Measurements from ENCODE around the gene NMT1. TPM values are rescaled to one million over a fixed set of nuclear protein-coding genes. Genes with fewer than 3 reads are reported as not detected.

Gene NMT1
- polyA plus RNA-seq (2013), result 37.8 TPM

- H3K9me3 ChIP-seq (ENCODE audit: control extremely low read depth in 1 of 5, control insufficient read depth in 4 of 5, insufficient read depth in 2 of 5, low read depth in 1 of 5, low read length in 4 of 5), result no peaks in the 10 kb centered on the region
- peak within 1 kb of the TSS; percentile 84 to 99 (median 96) for H3K4me3 ChIP-seq (ENCODE audit: control insufficient read depth in 1 of 7, extremely low read depth in 1 of 7, insufficient read depth in 4 of 7, low read depth in 2 of 7, low read length in 6 of 7)
- POLR2A ChIA-PET, result interaction anchor here (1.0 to 1.8 kb wide), 2 partner anchors 10 to 87 kb away, joined by 4 to 9 read pairs; partner anchors contain the start of gene HEXIM1
- peak within 1 kb of the TSS; percentile 95 to 97 for H3K27ac ChIP-seq (ENCODE audit: insufficient read depth in 1 of 2, low read depth in 1 of 2, low read length in 2 of 2, poor library complexity in 1 of 2, severe bottlenecking in 2 of 2)
- WGBS (ENCODE audit: insufficient coverage), result under 1% methylated on average over 43 of the region's 50 CpGs
- DNase-seq, result peak; percentile 100
- H3K27me3 ChIP-seq (replicated peaks in 2 of 5; ENCODE audit: control insufficient read depth in 4 of 5, insufficient read depth in 5 of 5, low read length in 4 of 5), result no peaks in the 10 kb centered on the region
- H3K36me3 ChIP-seq (ENCODE audit: control insufficient read depth in 4 of 4, insufficient read depth in 4 of 4, low read length in 3 of 4), result peaks cover 0 to 6% (median 5%) of the 10 kb centered on the region in 4 experiments
- H3K4me1 ChIP-seq (ENCODE audit: control extremely low read depth in 1 of 4, control insufficient read depth in 4 of 4, insufficient read depth in 4 of 4, low read length in 3 of 4), result peaks cover 15 to 43% (median 31%) of the 10 kb centered on the region in 4 experiments
- CTCF ChIA-PET, result interaction anchor here (1.2 to 1.4 kb wide), 2 partner anchors 16 to 75 kb away, joined by 3 to 5 read pairs; partner anchors contain the start of gene ACBD4
Measured at GRCh38 chr17:45060797-45061605, at the start of gene NMT1. Gene NMT1, plus strand, starts transcription at chr17:45061317. Its CDS starts 13 bp downstream, at chr17:45061330.

- POLR2A ChIA-PET, result no interaction called here
- H3K4me1 ChIP-seq (ENCODE audit: control extremely low read depth in 1 of 4, control insufficient read depth in 4 of 4, insufficient read depth in 4 of 4, low read length in 3 of 4), result no peaks in the 10 kb centered on the region
- CTCF ChIA-PET, result no interaction called here
- no peaks in the 10 kb centered on the region for H3K9me3 ChIP-seq (ENCODE audit: control extremely low read depth in 1 of 5, control insufficient read depth in 4 of 5, insufficient read depth in 2 of 5, low read depth in 1 of 5, low read length in 4 of 5)
- H3K36me3 ChIP-seq (ENCODE audit: control insufficient read depth in 4 of 4, insufficient read depth in 4 of 4, low read length in 3 of 4), result no peaks in the 10 kb centered on the region
- DNase-seq, result no peak
- H3K27me3 ChIP-seq (replicated peaks in 2 of 5; ENCODE audit: control insufficient read depth in 4 of 5, insufficient read depth in 5 of 5, low read length in 4 of 5), result peaks cover 0 to 9% (median 3%) of the 10 kb centered on the region in 5 experiments
- H3K4me3 ChIP-seq (ENCODE audit: control insufficient read depth in 1 of 7, extremely low read depth in 1 of 7, insufficient read depth in 4 of 7, low read depth in 2 of 7, low read length in 6 of 7), result no peak overlapping the region
- 100% methylated on average over 1 of the region's 1 CpG for WGBS (ENCODE audit: insufficient coverage)
- no peak overlapping the region for H3K27ac ChIP-seq (ENCODE audit: insufficient read depth in 1 of 2, low read depth in 1 of 2, low read length in 2 of 2, poor library complexity in 1 of 2, severe bottlenecking in 2 of 2)
Measured at GRCh38 chr17:45011767-45012166, 49.4 kb upstream of the NMT1 start.

GRCh38 chr17:45013021-45013997 lies 47.8 kb upstream of the NMT1 start:
- Histone ChIP-seq H3K9me3 (ENCODE audit: control extremely low read depth in 1 of 5, control insufficient read depth in 4 of 5, insufficient read depth in 2 of 5, low read depth in 1 of 5, low read length in 4 of 5) (no peaks in the 10 kb centered on the region), H3K4me3 (ENCODE audit: control insufficient read depth in 1 of 7, extremely low read depth in 1 of 7, insufficient read depth in 4 of 7, low read depth in 2 of 7, low read length in 6 of 7) (no peak overlapping the region), H3K27ac (ENCODE audit: insufficient read depth in 1 of 2, low read depth in 1 of 2, low read length in 2 of 2, poor library complexity in 1 of 2, severe bottlenecking in 2 of 2) (no peak overlapping the region), H3K36me3 (ENCODE audit: control insufficient read depth in 4 of 4, insufficient read depth in 4 of 4, low read length in 3 of 4) (no peaks in the 10 kb centered on the region), H3K27me3 (replicated peaks in 2 of 5; ENCODE audit: control insufficient read depth in 4 of 5, insufficient read depth in 5 of 5, low read length in 4 of 5) (peaks cover 0 to 13% (median 10%) of the 10 kb centered on the region in 5 experiments), H3K4me1 (ENCODE audit: control extremely low read depth in 1 of 4, control insufficient read depth in 4 of 4, insufficient read depth in 4 of 4, low read length in 3 of 4) (peaks cover 0 to 2% (median 0%) of the 10 kb centered on the region in 4 experiments)
- 92% methylated on average over 9 of the region's 17 CpGs for WGBS (ENCODE audit: insufficient coverage)
- no peak for DNase-seq
- ChIA-PET POLR2A (no interaction called here), CTCF (interaction anchor here (1.7 to 2.0 kb wide), 2 partner anchors 9 to 93 kb away, joined by 5 to 6 read pairs; no protein-coding TSS in a partner anchor)

- DNase-seq, result no peak
Measured at GRCh38 chr17:45016237-45016636, 44.9 kb upstream of the NMT1 start.

GRCh38 chr17:45016823-45017222 lies 44.3 kb upstream of the NMT1 start:
- ChIA-PET POLR2A (interaction anchor here (0.7 kb wide), 1 partner anchor 35 kb away, joined by 3 read pairs; no protein-coding TSS in a partner anchor), CTCF (interaction anchor here (1.0 kb wide), 2 partner anchors 22 to 40 kb away, joined by 3 read pairs; no protein-coding TSS in a partner anchor)
- Histone ChIP-seq H3K9me3 (ENCODE audit: control extremely low read depth in 1 of 5, control insufficient read depth in 4 of 5, insufficient read depth in 2 of 5, low read depth in 1 of 5, low read length in 4 of 5) (no peaks in the 10 kb centered on the region), H3K4me3 (ENCODE audit: control insufficient read depth in 1 of 7, extremely low read depth in 1 of 7, insufficient read depth in 4 of 7, low read depth in 2 of 7, low read length in 6 of 7) (no peak overlapping the region), H3K27me3 (replicated peaks in 2 of 5; ENCODE audit: control insufficient read depth in 4 of 5, insufficient read depth in 5 of 5, low read length in 4 of 5) (peaks cover 5 to 47% (median 27%) of the 10 kb centered on the region in 5 experiments), H3K27ac (ENCODE audit: insufficient read depth in 1 of 2, low read depth in 1 of 2, low read length in 2 of 2, poor library complexity in 1 of 2, severe bottlenecking in 2 of 2) (no peak overlapping the region), H3K4me1 (ENCODE audit: control extremely low read depth in 1 of 4, control insufficient read depth in 4 of 4, insufficient read depth in 4 of 4, low read length in 3 of 4) (peaks cover 0 to 24% (median 17%) of the 10 kb centered on the region in 4 experiments), H3K36me3 (ENCODE audit: control insufficient read depth in 4 of 4, insufficient read depth in 4 of 4, low read length in 3 of 4) (no peaks in the 10 kb centered on the region)
- peak in 1 of 3 donors; percentile 28 for DNase-seq
- WGBS (ENCODE audit: insufficient coverage), result 81% methylated on average over 4 of the region's 5 CpGs

More at GRCh38 chr17:45016237-45016636, 44.9 kb upstream of the NMT1 start:
- 82% methylated on average over 3 of the region's 7 CpGs for WGBS (ENCODE audit: insufficient coverage)
- Histone ChIP-seq H3K27me3 (replicated peaks in 2 of 5; ENCODE audit: control insufficient read depth in 4 of 5, insufficient read depth in 5 of 5, low read length in 4 of 5) (peaks cover 5 to 41% (median 22%) of the 10 kb centered on the region in 5 experiments), H3K36me3 (ENCODE audit: control insufficient read depth in 4 of 4, insufficient read depth in 4 of 4, low read length in 3 of 4) (no peaks in the 10 kb centered on the region), H3K4me1 (ENCODE audit: control extremely low read depth in 1 of 4, control insufficient read depth in 4 of 4, insufficient read depth in 4 of 4, low read length in 3 of 4) (peaks cover 0 to 18% (median 14%) of the 10 kb centered on the region in 4 experiments), H3K9me3 (ENCODE audit: control extremely low read depth in 1 of 5, control insufficient read depth in 4 of 5, insufficient read depth in 2 of 5, low read depth in 1 of 5, low read length in 4 of 5) (no peaks in the 10 kb centered on the region), H3K27ac (ENCODE audit: insufficient read depth in 1 of 2, low read depth in 1 of 2, low read length in 2 of 2, poor library complexity in 1 of 2, severe bottlenecking in 2 of 2) (no peak overlapping the region), H3K4me3 (ENCODE audit: control insufficient read depth in 1 of 7, extremely low read depth in 1 of 7, insufficient read depth in 4 of 7, low read depth in 2 of 7, low read length in 6 of 7) (no peak overlapping the region)
- ChIA-PET CTCF (no interaction called here), POLR2A (no interaction called here)

GRCh38 chr17:45018514-45018847 lies 42.6 kb upstream of the NMT1 start:
- H3K9me3 ChIP-seq (ENCODE audit: control extremely low read depth in 1 of 5, control insufficient read depth in 4 of 5, insufficient read depth in 2 of 5, low read depth in 1 of 5, low read length in 4 of 5), result no peaks in the 10 kb centered on the region
- WGBS (ENCODE audit: insufficient coverage), result 14% methylated on average over 3 of the region's 4 CpGs
- peak overlapping the region; percentile 2 to 74 (median 56) for H3K4me3 ChIP-seq (ENCODE audit: control insufficient read depth in 1 of 7, extremely low read depth in 1 of 7, insufficient read depth in 4 of 7, low read depth in 2 of 7, low read length in 6 of 7)
- ChIA-PET POLR2A (no interaction called here), CTCF (interaction anchor here (1.0 to 8.0 kb wide), 5 partner anchors 8 to 97 kb away, joined by 3 to 162 read pairs (median 10); partner anchors contain the start of gene GFAP)
- H3K4me1 ChIP-seq (ENCODE audit: control extremely low read depth in 1 of 4, control insufficient read depth in 4 of 4, insufficient read depth in 4 of 4, low read length in 3 of 4), result peaks cover 0 to 26% (median 17%) of the 10 kb centered on the region in 4 experiments
- H3K27ac ChIP-seq (ENCODE audit: insufficient read depth in 1 of 2, low read depth in 1 of 2, low read length in 2 of 2, poor library complexity in 1 of 2, severe bottlenecking in 2 of 2), result no peak overlapping the region
- peaks cover 0 to 5% (median under 1%) of the 10 kb centered on the region in 4 experiments for H3K36me3 ChIP-seq (ENCODE audit: control insufficient read depth in 4 of 4, insufficient read depth in 4 of 4, low read length in 3 of 4)
- DNase-seq, result no peak
- H3K27me3 ChIP-seq (replicated peaks in 2 of 5; ENCODE audit: control insufficient read depth in 4 of 5, insufficient read depth in 5 of 5, low read length in 4 of 5), result peaks cover 5 to 47% (median 27%) of the 10 kb centered on the region in 5 experiments

All from common myeloid progenitor, CD34-positive (primary cell).